GM19025 (cell line): Measurements from ENCODE around the gene ECI1.
"Not testable (repeated sequence)": the region's sequence is repeated elsewhere in the genome, so short reads cannot be mapped to it uniquely, and the experiment has no call there.

Experiments used
- ATAC-seq: cut with Tn5 transposase; IDR thresholded peaks from one replicate; pipeline ENCODE4 v1.9.1; 2021; ENCODE audit warnings: mild to moderate bottlenecking, low read depth, moderate library complexity; ENCODE audit not compliant: unreplicated experiment

The ECI1 gene

DNA sequence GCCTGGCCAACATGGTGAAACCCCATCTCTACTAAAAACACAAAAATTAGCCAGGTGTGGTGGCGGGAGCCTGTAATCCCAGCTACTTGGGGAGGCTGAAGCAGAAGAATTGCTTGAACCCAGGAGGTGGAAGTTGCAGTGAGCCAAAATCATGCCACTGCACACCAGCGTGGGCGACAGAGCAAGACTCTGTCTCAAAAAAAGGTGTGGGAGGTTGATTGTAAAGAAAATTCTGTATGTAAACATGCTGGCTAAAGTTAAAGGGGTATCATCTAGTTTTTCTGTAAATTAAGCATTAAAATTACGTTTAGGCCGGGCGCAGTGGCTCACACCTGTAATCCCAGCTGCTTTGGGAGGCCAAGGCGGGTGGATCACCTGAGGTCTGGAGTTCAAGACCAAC, 7.1 kb upstream of the ECI1 start:
- ATAC-seq: not testable (repeated sequence)

DNA sequence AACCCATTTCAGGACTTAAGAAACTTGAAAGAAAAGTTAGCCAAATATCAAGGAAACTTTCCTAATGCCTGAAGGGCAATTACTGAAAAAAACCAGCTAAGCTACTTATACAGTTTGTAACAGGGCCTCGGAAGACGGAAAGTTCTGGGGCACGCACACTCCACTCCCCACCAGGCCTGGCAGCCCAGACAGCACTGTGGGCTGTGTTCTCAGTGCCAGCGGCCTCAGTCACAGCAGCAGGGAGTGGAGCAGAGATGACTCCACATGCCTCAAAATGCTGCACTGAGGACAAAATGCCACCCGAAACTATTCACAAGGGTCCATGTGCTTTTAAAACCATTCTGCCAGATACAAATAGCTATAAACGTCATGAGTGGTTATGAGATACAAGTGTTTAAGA, 6.3 kb upstream of the ECI1 start:
- no peak for ATAC-seq

DNA sequence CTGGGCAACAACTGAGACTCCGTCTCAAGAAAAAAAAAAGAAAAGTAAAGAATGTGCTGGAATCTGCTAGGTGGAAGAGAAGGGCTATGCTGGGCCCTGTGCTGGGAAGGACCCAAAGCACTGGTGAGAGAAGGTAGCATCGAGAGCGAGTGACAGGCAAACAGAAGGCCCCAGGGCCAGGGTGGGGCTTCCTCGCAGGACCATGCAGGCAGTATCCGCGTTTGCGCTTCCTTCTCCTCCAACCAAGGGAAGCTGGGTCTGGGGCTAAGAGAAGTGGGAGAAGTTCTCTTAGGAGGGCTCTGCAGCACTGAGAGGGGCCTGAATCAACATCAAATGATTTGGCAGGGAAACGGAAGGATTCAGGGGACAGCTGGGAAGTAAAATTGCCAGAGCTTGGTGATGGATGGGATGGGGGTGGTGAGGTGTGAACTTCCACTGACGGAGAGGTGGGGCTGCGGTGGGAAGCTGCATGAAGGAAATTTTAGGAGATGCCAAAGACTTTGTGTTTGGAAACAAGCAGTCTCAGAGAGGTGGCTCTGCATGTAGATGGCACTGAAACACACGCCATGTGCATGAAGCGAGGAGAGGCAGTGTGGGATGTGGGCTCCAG, 5.2 kb upstream of the ECI1 start:
- no peak for ATAC-seq

DNA sequence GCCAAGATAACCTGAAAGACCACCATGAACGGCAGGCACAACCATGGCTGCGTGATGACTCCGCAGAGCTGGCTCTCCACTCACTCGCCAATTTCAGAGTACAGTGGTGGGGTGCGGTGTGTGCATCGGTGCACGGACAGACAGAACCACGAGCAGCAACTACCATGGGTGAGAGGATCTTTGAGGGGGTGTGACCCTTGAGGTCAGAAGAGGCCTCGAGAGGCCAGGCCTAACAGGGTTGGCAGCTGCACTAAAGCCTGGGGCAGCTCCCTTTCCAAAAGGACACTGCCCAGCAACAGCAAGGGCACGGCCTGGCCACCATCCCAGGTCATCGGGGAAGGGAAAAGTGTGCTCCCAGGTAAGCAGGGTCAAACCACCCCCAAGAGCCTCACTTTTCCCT, 1.9 kb upstream of the ECI1 start:
- no peak for ATAC-seq

DNA sequence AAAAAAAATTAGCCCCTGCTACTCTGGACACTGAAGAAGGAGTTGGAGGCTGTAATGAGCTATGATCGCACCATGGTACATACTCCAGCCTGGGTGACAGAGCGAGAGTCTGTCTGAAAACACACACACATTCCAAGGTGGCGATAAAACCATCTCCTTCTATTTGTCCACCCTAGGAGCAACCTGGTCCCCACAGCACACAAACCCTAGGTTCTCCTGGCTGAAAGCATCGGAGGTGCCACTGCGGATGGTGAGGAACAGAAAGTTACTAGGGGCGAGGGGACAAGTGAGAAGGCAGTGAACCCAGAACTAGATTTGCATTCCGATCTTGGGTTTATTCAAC, 1.4 kb upstream of the ECI1 start:
- no peak for ATAC-seq

DNA sequence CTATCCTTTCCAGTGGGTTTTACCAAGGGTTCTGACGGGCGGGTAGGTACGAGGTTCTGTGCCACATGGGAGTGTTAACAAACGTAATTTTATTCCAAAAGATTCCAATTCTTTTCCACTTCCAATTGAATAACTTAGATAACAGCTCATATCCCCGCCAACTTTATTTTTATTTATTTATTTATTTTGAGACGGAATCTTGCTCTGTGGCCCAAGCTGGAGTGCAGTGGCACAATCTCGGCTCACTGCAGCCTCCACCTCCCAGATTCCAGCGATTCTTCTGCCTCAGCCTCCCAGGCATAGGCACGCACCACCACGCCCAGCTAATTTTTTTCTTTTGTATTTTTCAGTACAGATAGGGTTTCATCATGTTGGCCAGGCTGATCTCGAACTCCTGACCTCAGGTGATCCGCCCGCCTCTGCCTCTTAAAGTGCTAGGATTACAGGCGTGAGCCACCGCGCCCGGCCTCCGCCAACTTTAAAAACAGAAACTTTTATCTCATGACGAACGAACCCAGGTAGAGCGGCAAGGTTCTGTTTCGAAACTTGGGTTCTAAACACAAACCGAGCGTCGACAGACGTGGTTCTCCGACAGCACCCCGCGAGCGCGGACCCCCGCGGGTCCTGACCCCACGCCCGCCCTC, 613 bp downstream of the ECI1 start:
- ATAC-seq: peak; percentile 1

DNA sequence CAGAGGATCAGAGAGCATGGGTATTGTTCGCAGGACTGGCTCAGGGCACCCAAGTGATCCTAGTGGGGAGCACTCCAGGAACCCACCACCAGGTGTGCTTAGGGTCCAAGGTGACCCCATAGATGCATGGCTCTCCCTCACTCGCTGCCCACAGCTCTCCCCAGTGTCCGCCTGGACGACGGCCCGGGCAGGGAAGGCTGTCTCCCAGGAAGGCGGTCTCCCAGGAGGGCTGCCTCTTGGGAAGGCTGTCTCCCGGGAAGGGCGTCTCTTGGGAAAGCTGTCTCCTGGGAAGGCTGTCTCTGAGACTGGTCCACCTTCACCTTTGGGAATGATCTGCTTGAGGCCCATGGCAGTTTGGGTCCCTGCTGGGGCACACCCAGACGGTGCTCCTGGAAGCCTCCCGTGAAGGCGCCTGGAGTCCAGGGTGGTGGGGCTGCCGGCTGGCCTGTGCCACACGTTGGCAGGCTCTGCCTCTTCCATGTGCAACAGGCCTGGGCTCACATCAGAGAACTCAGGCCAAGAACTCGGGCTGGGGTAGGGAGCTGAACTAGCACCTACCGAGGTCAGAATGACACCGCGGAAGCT, 5.0 kb downstream of the ECI1 start:
- ATAC-seq: no peak

DNA sequence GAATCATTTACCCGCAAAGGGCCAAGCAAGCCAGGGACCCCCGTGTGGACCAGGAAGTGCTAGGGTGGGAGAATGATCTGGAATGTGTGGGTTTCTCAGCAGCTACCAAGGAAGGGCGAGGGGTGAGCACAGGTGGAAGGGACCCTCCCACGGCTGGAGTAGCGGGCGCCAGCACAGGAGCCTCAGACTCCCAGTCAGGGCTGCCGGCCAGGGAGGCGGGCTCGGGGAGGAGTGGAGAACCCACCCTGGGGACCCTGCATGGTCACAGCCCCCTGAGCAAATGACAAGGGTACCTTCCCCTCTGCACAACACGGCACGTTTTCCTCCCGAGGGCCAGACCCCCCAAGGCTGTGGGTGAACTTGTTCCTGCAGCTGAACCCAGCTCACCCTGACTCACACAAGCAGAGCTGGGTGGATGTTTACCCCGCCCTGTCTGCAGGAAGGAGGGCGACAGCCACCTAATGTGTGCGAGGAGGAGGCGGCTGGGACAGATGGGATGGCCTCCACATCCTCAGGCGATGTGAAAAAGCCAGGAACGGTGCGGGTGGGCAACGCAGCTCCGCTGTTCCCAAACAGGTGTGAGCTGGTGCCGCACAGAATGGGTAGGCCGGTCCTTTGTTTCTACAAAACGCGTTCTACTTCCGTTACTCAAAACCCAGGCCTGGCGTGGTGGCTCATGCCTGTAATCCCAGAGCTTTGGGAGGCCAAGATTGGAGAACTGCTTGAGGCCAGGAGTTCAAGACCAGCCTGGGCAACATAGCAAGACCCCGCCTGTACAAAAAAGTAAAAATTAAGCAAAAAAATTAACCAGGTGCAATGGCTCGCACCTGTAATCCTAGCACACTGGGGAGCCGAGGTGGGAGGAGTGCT, 6.2 kb downstream of the ECI1 start:
- no peak for ATAC-seq

DNA sequence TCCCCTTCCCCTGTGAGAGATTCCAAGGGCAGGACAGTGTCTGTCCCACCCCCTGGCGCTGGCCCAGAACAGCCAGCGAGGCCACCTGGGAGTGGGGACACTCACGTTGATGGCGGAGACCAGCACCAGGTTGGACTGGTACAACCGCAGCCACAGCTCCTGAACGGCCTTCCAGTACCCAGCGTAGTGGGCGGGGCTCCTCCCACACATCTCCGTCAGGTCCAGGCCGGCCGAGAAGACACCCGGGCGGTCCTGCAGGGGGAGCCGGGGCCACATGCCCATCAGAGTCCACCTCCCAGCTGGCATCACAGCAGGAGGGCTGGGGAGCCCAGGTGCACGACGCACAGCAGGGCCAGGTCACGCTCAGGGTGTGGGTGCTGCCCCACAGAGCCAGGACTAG, 7.1 kb downstream of the ECI1 start:
- no peak for ATAC-seq

DNA sequence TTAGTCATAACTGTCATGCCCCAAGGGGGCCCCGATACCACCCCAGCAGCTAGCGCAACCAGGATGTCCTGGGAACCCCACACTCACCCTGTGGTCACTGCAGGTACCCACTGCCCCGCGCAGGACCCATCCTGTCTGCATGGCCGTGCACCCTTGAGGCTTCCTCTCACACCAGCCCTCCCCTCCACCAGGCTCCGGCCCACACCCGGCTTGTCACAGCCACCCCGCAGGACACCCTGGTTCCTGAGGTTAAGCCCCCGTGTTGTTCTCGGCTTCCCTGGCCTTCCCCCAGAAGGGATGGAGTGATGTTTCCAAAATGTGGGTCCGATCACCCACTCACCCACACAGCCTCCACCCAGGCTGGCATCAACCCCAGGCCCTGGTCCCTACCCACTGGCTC, 7.6 kb downstream of the ECI1 start:
- ATAC-seq: no peak

DNA sequence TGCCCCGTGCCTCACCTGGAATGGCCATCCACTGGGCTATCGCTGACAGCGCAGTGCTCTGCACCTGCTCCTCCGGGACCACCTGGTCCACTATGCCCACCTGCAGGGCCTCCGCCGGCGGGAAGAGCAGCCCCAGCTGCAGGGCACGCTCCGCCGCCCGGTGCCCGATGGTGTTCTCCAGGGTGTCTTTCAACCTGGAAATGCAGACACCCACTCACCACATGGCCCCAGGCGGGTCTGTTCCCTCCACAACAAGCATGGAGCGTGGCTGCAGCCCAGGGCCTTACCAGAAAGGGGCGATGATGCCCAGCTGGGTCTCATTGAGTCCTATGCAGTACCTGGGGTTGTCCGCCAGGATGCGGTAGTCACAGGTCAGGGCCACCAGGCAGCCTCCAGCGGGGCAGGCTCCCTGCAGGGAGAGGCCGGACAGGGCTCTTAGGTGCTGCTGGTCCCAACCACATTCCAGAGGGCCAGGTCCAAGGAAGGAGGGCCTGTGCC, 8.3 kb downstream of the ECI1 start:
- ATAC-seq: no peak

DNA sequence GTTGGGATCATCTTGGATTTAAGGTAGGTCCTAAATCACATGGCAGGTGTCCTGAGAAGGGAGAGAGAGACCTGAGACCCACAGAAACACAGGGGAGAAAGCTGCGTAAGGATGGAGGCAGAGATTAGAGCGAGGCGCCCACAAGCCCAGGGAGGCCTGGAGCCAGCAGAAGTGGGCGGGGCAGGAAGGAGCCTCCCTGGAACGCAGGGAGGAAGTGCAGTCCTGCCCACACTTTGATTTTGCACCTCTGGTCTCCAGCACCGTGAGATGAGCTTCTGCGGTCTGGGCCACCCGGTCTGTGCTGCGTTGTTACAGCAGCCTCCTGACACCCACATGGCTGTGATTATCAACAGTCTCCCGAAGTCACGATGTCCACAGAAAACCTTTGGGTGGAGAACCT, 8.8 kb downstream of the ECI1 start:
- no peak for ATAC-seq

DNA sequence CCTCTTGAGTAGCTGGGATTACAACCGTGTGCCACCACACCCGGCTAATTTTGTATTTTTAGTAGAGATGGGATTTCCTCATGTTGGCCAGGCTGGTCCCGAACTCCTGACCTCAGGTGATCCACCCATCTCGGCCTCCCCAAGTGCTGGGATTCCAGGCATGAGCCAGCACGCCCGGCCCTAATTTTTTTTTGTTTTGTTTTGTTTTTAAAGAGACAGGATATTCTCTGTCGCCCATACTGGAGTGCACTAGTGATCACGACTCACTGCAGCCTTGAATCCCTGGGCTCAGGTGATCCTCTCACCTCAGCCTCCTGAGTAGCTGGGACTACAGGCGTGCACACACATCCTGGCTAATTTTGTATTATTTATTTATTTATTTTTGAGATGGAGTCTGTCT, 11.1 kb downstream of the ECI1 start:
- not testable (repeated sequence) for ATAC-seq

DNA sequence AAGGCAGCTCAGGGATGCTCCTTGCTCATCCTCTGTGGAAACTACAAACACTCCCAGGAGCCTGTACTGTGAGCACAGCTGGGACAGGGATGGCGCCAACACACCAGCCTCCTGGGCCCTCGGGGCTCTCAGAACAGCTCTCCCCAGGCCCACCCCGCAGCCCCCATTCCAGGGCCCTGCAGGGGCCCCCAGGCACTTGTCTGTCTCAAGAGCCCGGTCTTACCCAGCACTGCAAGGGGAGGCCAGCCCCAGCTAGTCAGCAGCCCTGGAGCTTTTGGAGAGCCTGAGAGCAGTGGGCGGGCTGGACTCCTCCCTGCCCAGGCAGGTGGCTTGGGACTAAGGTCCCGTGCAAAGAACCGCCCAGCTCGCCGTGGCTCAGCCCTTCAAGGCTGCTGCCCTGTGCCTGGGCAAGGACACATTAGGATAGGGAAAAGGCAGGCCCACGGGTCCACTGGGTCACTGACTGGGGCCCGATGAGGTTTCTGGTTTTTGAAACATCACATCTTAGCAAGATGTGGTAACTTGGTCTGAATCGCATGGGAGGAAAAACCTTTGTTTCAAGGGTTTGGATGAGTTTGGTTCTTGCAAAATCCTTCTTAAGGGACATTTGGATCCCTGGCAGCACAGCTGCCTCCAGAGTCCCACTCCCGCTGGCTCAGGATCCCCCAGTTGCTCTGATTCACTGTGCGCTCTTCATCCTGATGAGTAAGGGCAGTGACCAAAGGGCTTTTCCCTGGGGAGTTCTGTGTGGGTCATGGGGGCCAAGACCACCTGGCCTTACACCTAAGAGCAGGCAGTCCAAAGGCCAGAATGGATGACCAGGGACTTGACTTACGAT, 12.3 kb downstream of the ECI1 start:
- no peak for ATAC-seq

DNA sequence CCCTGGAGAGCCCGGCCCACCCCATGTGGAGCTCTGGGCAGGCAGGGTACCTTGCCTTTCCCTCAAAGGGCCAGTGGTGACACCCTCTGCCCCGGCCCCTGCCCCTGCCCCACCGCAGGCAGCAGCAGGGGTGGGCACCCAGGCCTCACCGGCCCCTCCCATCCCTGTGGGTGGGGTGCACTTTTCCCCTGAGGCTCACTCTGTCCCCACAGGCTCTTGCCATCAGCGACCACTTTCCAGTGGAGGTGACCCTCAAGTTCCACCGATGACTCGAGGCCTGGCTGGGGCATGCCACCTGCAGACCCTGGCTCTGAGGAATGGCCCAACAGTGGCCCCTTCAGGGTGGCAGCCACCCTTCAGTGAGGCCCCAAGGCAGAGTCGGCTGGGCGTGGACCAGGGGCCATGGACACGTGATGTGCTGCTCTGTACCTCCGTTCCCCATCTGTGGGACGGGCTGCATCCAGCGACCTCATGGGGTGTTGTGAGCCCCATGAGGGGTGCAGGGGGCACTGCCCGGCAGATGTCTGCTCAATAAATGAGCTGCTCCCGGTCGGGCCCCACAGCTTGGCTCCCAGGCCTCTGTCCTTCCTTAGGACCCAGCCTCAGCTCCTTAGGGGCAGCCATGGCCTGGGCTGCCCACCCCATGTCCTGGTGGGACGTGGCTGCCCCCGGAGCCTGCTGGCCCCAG, 13.1 kb downstream of the ECI1 start:
- ATAC-seq: no peak

DNA sequence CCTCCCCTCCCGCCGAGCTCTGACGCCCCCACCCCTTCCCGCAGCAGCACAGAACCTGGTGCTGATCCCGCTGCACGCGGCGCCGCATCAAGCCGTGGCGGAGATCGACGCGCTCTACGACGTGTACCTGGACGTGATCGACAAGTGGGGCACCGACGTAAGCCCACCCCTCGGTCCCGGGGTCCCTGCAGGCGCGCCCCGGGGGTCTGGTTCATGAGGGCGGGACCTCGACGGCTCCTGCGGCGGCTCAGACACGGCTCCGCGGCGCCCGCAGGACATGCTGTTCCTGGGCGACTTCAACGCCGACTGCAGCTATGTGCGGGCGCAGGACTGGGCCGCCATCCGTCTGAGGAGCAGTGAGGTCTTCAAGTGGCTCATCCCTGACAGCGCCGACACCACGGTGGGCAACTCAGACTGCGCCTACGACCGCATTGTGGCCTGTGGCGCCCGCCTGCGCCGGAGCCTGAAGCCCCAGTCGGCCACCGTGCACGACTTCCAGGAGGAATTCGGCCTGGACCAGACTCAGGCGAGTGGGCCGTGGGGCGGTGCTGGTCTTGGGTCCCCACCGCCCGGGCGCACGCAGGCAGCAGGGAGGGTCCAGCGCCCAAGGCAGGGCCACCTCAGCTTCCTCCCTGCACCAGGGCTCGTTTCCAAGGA, 13.8 kb downstream of the ECI1 start:
- no peak for ATAC-seq

DNA sequence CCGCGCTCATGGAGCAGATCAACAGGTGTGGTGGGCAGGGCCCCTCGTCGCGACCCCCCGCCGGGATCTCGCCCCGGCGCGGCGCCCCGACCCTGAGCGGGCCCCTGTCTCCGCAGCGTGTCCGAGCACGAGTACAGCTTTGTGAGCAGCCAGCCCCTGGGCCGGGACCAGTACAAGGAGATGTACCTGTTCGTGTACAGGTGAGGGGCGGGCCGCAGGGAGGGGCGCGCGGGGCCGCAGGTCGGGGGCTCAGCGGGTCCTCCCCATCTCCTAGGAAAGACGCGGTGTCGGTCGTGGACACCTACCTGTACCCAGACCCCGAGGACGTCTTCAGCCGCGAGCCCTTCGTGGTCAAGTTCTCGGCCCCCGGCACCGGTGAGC, 14.3 kb downstream of the ECI1 start:
- no peak for ATAC-seq

DNA sequence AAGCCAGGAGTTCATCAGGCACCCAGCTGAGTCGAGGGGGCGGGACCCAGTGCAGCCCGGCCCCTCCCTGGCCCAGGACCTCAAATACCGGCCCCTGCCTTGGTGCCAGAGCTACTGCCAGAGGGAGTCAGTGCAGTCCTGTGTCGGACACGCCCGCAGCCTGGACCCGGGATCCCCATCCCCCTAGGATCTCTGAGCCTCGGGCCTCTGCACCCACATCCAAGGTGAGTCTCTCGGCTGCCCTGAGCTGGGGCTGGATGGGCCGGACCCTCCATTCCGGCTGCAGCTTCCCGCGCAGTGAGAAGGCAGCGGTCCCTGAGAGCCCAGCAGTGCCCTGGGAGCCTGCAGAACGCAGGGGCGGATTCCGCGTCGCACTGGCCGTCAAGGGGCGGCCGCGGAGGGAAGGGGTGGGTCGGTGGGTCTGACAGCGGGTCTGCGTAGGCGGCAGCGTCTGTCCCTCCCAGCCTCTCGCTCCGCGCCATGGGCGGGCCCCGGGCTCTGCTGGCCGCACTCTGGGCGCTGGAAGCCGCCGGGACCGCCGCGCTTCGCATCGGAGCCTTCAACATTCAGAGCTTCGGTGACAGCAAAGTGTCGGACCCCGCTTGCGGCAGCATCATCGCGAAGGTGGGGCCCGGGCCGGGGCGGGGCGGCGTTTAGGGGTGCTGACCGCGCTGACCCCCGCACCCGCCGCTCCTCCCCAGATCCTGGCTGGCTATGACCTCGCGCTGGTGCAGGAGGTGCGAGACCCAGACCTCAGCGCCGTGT, 14.9 kb downstream of the ECI1 start, which contains the start of gene DNASE1L2:
Gene DNASE1L2, plus strand, starts transcription at position 108 of the 765 bp plus-strand sequence. Its CDS starts 373 bp downstream, at position 481.
- ATAC-seq: no peak
